Gastroesophageal sphincter (tissue), 3 donors: ENCODE data around the gene EFCAB13.

Experiments used
- POLR2A ChIP-seq, 2 donors: fragments of 450-650 bp; IDR thresholded peaks; one replicate each; pipeline ENCODE4 v1.6.1; 2017; ENCODE audit warnings: antibody characterized with exemption in 2 of 2, mild to moderate bottlenecking in 2 of 2, moderate library complexity in 1 of 2
- TF ChIP-seq, protein P1 (sequence below), 4 experiments: fragments of 200-600 bp in 2 of 4; fragments of 450-650 bp in 2 of 4; sonication (generic) in 1 of 4; IDR thresholded peaks; one replicate each; pipeline ENCODE4 v1.5.1; 2017 to 2019; ENCODE audit warnings: antibody characterized with exemption in 4 of 4, mild to moderate bottlenecking in 2 of 4, moderate library complexity in 2 of 4

- TF ChIP-seq, protein P1, sequence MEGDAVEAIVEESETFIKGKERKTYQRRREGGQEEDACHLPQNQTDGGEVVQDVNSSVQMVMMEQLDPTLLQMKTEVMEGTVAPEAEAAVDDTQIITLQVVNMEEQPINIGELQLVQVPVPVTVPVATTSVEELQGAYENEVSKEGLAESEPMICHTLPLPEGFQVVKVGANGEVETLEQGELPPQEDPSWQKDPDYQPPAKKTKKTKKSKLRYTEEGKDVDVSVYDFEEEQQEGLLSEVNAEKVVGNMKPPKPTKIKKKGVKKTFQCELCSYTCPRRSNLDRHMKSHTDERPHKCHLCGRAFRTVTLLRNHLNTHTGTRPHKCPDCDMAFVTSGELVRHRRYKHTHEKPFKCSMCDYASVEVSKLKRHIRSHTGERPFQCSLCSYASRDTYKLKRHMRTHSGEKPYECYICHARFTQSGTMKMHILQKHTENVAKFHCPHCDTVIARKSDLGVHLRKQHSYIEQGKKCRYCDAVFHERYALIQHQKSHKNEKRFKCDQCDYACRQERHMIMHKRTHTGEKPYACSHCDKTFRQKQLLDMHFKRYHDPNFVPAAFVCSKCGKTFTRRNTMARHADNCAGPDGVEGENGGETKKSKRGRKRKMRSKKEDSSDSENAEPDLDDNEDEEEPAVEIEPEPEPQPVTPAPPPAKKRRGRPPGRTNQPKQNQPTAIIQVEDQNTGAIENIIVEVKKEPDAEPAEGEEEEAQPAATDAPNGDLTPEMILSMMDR (IDR thresholded peaks at IDR 0.05): no peak
- TF ChIP-seq POLR2A (IDR thresholded peaks at IDR 0.05): no peak
Observed at GRCh38 chr17:47376247-47376646, 52.5 kb downstream of the EFCAB13 start.
